Measurements from ENCODE around the gene MAN1C1. TPM values are rescaled to one million over a fixed set of nuclear protein-coding genes. Genes with fewer than 3 reads are reported as not detected.
A peak's percentile ranks its signal among the peaks of the same experiment; 100 is the strongest.
"Not testable (repeated sequence)": the region's sequence is repeated elsewhere in the genome, so short reads cannot be mapped to it uniquely, and the experiment has no call there.

MAN1C1 gene
- total and polyA plus RNA-seq, 3 experiments from 2014 or later: 2.8 to 5.6 (median 3.6) TPM

DNA sequence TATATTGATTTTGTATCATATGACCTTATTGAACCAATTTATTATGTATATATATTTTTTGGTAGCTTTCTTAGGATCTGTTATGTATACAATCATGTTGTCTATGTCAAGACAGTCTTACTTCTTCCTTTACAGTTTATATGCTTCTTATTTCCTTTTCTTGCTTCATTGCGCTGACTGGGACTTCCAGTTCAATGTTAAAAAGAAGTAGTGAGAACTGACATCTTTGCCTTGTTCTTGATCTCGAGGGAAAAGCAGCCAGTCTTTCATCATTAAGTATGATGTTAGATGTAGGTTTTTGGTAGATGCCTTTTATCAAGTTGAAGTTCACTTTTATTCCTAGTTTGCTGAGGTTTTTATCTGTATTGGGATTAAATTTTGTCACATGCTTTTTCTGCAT lies 17.5 kb downstream of the MAN1C1 start:
- no peak for DNase-seq
- no peaks in the 10 kb centered on the region for H3K27me3 Mint-ChIP-seq
- H3K4me3 ChIP-seq (ENCODE audit: low read length): no peak overlapping the region
- H3K27ac ChIP-seq (ENCODE audit: low read depth, low read length): no peak overlapping the region
- peak overlapping the region in 1 of 7 donors; percentile 6 for H3K4me3 Mint-ChIP-seq
- peak overlapping the region in 4 of 8 donors; percentile 3 to 27 (median 22) for H3K27ac Mint-ChIP-seq
- H3K36me3 Mint-ChIP-seq: peaks cover 17 to 27% (median 26%) of the 10 kb centered on the region in 3 donors
- H3K4me1 Mint-ChIP-seq: peaks cover 32 to 65% (median 52%) of the 10 kb centered on the region in 3 donors
- no peaks in the 10 kb centered on the region for H3K9me3 ChIP-seq (ENCODE audit: low read length)
- ChIA-PET CTCF (no interaction called here), POLR2A (no interaction called here)
- no peaks in the 10 kb centered on the region for H3K36me3 ChIP-seq (ENCODE audit: insufficient read depth, low read length)
- peaks cover 45% of the 10 kb centered on the region for H3K4me1 ChIP-seq (ENCODE audit: insufficient read depth, low read length)
- H3K27me3 ChIP-seq (ENCODE audit: insufficient read depth, low read length, poor library complexity, severe bottlenecking): no peaks in the 10 kb centered on the region
- peaks cover 19 to 25% (median 22%) of the 10 kb centered on the region in 5 donors for H3K9me3 Mint-ChIP-seq

- POLR2A ChIA-PET: interaction anchor here (1.0 kb wide), 1 partner anchor 10 kb away, joined by 3 read pairs; no protein-coding TSS in a partner anchor
- Histone ChIP-seq H3K4me1 (ENCODE audit: insufficient read depth, low read length) (peaks cover 45% of the 10 kb centered on the region), H3K4me3 (ENCODE audit: low read length) (no peak overlapping the region), H3K27me3 (ENCODE audit: insufficient read depth, low read length, poor library complexity, severe bottlenecking) (no peaks in the 10 kb centered on the region), H3K36me3 (ENCODE audit: insufficient read depth, low read length) (no peaks in the 10 kb centered on the region), H3K27ac (ENCODE audit: low read depth, low read length) (no peak overlapping the region), H3K9me3 (ENCODE audit: low read length) (no peaks in the 10 kb centered on the region)
- no peak overlapping the region for H3K4me3 Mint-ChIP-seq
- H3K36me3 Mint-ChIP-seq: peaks cover 19 to 35% (median 30%) of the 10 kb centered on the region in 3 donors
- H3K27me3 Mint-ChIP-seq: no peaks in the 10 kb centered on the region
- H3K27ac Mint-ChIP-seq: peak overlapping the region in 1 of 8 donors; percentile 58
- CTCF ChIA-PET: no interaction called here
- H3K4me1 Mint-ChIP-seq: peaks cover 25 to 64% (median 48%) of the 10 kb centered on the region in 3 donors
- DNase-seq: no peak
- peaks cover 22 to 30% (median 25%) of the 10 kb centered on the region in 5 donors for H3K9me3 Mint-ChIP-seq
Observed at GRCh38 chr1:25634896-25635295, 18.3 kb downstream of the MAN1C1 start.

DNA sequence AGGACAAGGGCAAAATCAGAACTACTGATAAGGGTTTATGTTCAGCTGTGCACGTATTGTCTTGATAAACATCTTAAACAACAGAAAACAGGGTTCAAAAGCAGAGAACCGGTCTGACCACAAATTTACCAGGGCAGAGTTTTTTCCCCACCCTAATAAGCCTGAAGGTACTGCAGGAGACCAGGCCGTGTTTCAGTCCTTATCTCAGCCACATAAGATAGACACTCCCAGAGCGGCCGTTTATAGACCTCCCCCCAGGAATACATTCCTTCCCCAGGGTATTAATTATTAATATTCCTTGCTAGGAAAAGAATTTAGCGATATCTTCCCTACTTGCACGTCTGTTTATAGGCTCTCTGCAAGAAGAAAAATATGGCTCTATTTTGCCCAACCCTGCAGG lies 19.6 kb downstream of the MAN1C1 start:
- CTCF ChIA-PET; H3K4me3 ChIP-seq (ENCODE audit: low read length); H3K27me3 Mint-ChIP-seq; H3K27me3 ChIP-seq (ENCODE audit: insufficient read depth, low read length, poor library complexity, severe bottlenecking); POLR2A ChIA-PET; H3K9me3 ChIP-seq (ENCODE audit: low read length); H3K36me3 ChIP-seq (ENCODE audit: insufficient read depth, low read length); H3K27ac Mint-ChIP-seq; H3K27ac ChIP-seq (ENCODE audit: low read depth, low read length); DNase-seq; H3K4me3 Mint-ChIP-seq: not testable (repeated sequence)
- peaks cover 22 to 30% (median 25%) of the 10 kb centered on the region in 5 donors for H3K9me3 Mint-ChIP-seq
- peaks cover 48% of the 10 kb centered on the region for H3K4me1 ChIP-seq (ENCODE audit: insufficient read depth, low read length)
- peaks cover 19 to 35% (median 30%) of the 10 kb centered on the region in 3 donors for H3K36me3 Mint-ChIP-seq
- peaks cover 30 to 64% (median 47%) of the 10 kb centered on the region in 3 donors for H3K4me1 Mint-ChIP-seq

DNA sequence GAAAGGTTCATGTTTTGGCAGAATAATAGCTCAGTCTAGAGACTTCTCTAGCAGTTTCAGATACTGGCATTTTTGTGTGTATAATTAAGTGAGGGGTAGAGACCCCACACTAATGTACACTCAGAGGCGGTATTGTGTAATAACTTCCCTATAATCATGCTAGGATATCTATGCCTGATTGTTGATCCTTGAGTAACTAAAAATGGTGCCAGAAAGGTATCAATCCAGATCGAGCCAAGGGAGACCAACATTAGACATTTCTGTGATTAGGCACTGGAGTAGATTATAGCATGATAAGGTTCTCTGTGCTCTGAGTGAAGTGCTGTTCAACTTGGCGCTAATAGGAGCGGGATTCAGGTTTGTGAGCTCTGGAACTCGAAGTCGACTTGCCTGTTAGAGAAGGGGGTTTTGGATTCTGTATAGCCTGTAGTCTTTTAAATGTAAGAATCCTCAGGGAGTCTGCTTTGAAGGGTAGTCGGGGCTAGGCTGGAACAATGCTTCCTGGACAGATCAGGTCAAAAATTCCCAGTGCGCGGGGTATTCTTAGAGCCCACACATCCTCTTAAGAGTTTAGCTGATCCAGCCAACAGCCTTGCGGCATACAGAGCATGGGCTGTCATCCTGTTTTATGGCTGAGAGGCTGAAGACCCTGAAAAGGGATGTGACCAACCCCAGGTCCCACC lies 24.2 kb downstream of the MAN1C1 start:
- Mint-ChIP-seq H3K9me3 (peaks cover 18 to 28% (median 20%) of the 10 kb centered on the region in 5 donors), H3K36me3 (peaks cover 14 to 35% (median 28%) of the 10 kb centered on the region in 3 donors), H3K4me1 (peaks cover 35 to 67% (median 56%) of the 10 kb centered on the region in 3 donors), H3K27ac (peak overlapping the region; percentile 11 to 95 (median 93)), H3K27me3 (no peaks in the 10 kb centered on the region), H3K4me3 (peak overlapping the region in 3 of 7 donors; percentile 0 to 20 (median 14))
- CTCF ChIA-PET: interaction anchor here (4.1 kb wide), 1 partner anchor 21 kb away, joined by 22 read pairs; no protein-coding TSS in a partner anchor
- Histone ChIP-seq H3K9me3 (ENCODE audit: low read length) (no peaks in the 10 kb centered on the region), H3K27me3 (ENCODE audit: insufficient read depth, low read length, poor library complexity, severe bottlenecking) (no peaks in the 10 kb centered on the region), H3K27ac (ENCODE audit: low read depth, low read length) (no peak overlapping the region), H3K4me3 (ENCODE audit: low read length) (no peak overlapping the region), H3K36me3 (ENCODE audit: insufficient read depth, low read length) (no peaks in the 10 kb centered on the region), H3K4me1 (ENCODE audit: insufficient read depth, low read length) (peaks cover 57% of the 10 kb centered on the region)
- POLR2A ChIA-PET: interaction anchor here (0.7 to 0.8 kb wide), 2 partner anchors 16 to 76 kb away, joined by 3 to 4 read pairs; no protein-coding TSS in a partner anchor
- no peak for DNase-seq

GRCh38 chr1:25641329-25641725 lies 24.7 kb downstream of the MAN1C1 start:
- Histone ChIP-seq H3K9me3 (ENCODE audit: low read length) (no peaks in the 10 kb centered on the region), H3K27me3 (ENCODE audit: insufficient read depth, low read length, poor library complexity, severe bottlenecking) (no peaks in the 10 kb centered on the region), H3K36me3 (ENCODE audit: insufficient read depth, low read length) (no peaks in the 10 kb centered on the region), H3K27ac (ENCODE audit: low read depth, low read length) (no peak overlapping the region), H3K4me1 (ENCODE audit: insufficient read depth, low read length) (peaks cover 57% of the 10 kb centered on the region), H3K4me3 (ENCODE audit: low read length) (no peak overlapping the region)
- Mint-ChIP-seq H3K36me3 (peaks cover 10 to 31% (median 22%) of the 10 kb centered on the region in 3 donors), H3K9me3 (peaks cover 12 to 23% (median 15%) of the 10 kb centered on the region in 5 donors), H3K4me1 (peaks cover 35 to 67% (median 56%) of the 10 kb centered on the region in 3 donors), H3K27me3 (no peaks in the 10 kb centered on the region), H3K4me3 (peak overlapping the region in 5 of 7 donors; percentile 0 to 73 (median 20)), H3K27ac (peak overlapping the region; percentile 78 to 95 (median 93))
- POLR2A ChIA-PET: interaction anchor here (0.7 to 1.6 kb wide), 3 partner anchors 22 to 76 kb away, joined by 4 to 8 read pairs (median 6); partner anchors contain the start of gene MAN1C1
- DNase-seq: no peak
- CTCF ChIA-PET: interaction anchor here (4.1 kb wide), 1 partner anchor 22 kb away, joined by 22 read pairs; no protein-coding TSS in a partner anchor

DNA sequence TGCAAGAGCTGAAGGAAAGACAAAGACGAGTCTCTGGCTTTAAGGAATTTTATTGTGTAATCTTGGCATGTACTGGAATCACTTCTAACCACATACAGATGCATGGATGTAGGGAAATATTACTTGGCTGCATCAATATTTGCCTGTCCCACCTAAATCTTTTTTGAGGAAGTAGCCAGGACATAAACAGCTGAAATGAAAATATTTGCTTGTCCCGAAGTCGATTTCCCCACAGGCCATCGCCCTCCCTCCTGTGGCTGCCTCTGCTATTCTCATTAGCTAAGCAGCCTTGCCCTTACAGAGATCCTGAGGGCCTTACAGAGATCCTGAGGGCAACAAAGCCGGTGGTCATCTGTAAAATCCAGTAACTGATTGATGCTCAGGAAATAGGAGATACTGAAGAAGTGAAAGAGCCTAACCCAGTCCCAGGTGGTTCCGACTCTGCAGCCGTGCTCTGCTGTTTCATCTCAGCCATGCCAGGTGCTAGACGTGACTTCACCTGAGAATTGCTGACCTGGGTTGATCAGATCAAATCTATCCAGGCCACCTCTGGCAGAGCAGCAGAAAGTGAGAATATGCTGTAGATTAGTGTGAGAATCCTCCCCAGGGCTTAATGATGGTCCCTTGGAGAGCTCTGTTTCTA lies 25.5 kb downstream of the MAN1C1 start:
- H3K4me3 Mint-ChIP-seq: peak overlapping the region; percentile 38 to 73 (median 66)
- H3K9me3 ChIP-seq (ENCODE audit: low read length): no peaks in the 10 kb centered on the region
- peak in 4 of 5 donors; percentile 14 to 56 (median 37) for DNase-seq
- CTCF ChIA-PET: interaction anchor here (1.2 to 4.1 kb wide), 4 partner anchors 19 to 34 kb away, joined by 5 to 22 read pairs (median 6); partner anchors contain the start of gene MAN1C1
- peaks cover 14 to 34% (median 20%) of the 10 kb centered on the region in 3 donors for H3K36me3 Mint-ChIP-seq
- peaks cover 64% of the 10 kb centered on the region for H3K4me1 ChIP-seq (ENCODE audit: insufficient read depth, low read length)
- H3K4me3 ChIP-seq (ENCODE audit: low read length): peak overlapping the region; percentile 51
- H3K27me3 Mint-ChIP-seq: no peaks in the 10 kb centered on the region
- H3K27ac ChIP-seq (ENCODE audit: low read depth, low read length): peak overlapping the region; percentile 22
- POLR2A ChIA-PET: interaction anchor here (0.6 to 1.6 kb wide), 5 partner anchors 18 to 132 kb away, joined by 3 to 8 read pairs (median 3); partner anchors contain the start of gene MAN1C1
- peaks cover 10 to 20% (median 15%) of the 10 kb centered on the region in 5 donors for H3K9me3 Mint-ChIP-seq
- peak overlapping the region; percentile 41 to 95 (median 93) for H3K27ac Mint-ChIP-seq
- H3K36me3 ChIP-seq (ENCODE audit: insufficient read depth, low read length): no peaks in the 10 kb centered on the region
- peaks cover 39 to 73% (median 62%) of the 10 kb centered on the region in 3 donors for H3K4me1 Mint-ChIP-seq
- no peaks in the 10 kb centered on the region for H3K27me3 ChIP-seq (ENCODE audit: insufficient read depth, low read length, poor library complexity, severe bottlenecking)

DNA sequence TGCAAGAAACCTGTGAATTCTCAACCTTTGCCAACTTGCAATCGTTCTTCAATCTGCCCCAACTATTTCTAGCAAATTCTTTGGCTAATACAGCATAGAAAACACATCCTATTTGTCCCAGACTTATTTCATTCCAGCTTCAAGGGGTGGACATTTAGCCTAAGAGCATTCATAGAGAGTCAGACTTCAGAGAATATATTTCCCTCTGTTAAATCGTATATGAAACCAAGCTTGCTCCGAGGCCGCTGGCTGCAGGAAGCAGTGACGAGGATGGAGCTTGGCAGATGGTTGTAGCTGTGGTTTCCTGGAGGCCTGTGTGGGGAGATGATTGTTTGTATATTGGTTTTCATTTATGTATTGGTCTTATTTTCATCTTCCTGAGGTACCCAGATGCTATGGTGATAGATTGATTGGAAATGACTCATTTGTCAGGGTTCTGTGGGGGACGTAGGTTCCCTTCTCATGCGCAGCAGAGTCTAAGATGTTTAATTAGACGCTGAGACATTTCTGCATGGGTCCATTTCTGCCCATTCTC lies 26.1 kb downstream of the MAN1C1 start:
- peaks cover 39 to 73% (median 62%) of the 10 kb centered on the region in 3 donors for H3K4me1 Mint-ChIP-seq
- peak overlapping the region; percentile 51 for H3K4me3 ChIP-seq (ENCODE audit: low read length)
- ChIA-PET CTCF (interaction anchor here (0.7 to 4.1 kb wide), 5 partner anchors 19 to 34 kb away, joined by 3 to 22 read pairs (median 6); partner anchors contain the start of gene MAN1C1), POLR2A (interaction anchor here (0.6 to 1.6 kb wide), 6 partner anchors 18 to 132 kb away, joined by 3 to 8 read pairs (median 4); partner anchors contain the start of gene MAN1C1)
- peaks cover 6 to 18% (median 12%) of the 10 kb centered on the region in 5 donors for H3K9me3 Mint-ChIP-seq
- peak; percentile 50 to 86 (median 82) for DNase-seq
- no peaks in the 10 kb centered on the region for H3K36me3 ChIP-seq (ENCODE audit: insufficient read depth, low read length)
- no peaks in the 10 kb centered on the region for H3K27me3 ChIP-seq (ENCODE audit: insufficient read depth, low read length, poor library complexity, severe bottlenecking)
- peaks cover 70% of the 10 kb centered on the region for H3K4me1 ChIP-seq (ENCODE audit: insufficient read depth, low read length)
- H3K27me3 Mint-ChIP-seq: no peaks in the 10 kb centered on the region
- peak overlapping the region; percentile 22 for H3K27ac ChIP-seq (ENCODE audit: low read depth, low read length)
- no peaks in the 10 kb centered on the region for H3K9me3 ChIP-seq (ENCODE audit: low read length)
- peak overlapping the region; percentile 38 to 73 (median 66) for H3K4me3 Mint-ChIP-seq
- peak overlapping the region; percentile 41 to 95 (median 93) for H3K27ac Mint-ChIP-seq
- peaks cover 14 to 31% (median 20%) of the 10 kb centered on the region in 3 donors for H3K36me3 Mint-ChIP-seq
